ENCODE measurements around the gene LCMT1.

DNA sequence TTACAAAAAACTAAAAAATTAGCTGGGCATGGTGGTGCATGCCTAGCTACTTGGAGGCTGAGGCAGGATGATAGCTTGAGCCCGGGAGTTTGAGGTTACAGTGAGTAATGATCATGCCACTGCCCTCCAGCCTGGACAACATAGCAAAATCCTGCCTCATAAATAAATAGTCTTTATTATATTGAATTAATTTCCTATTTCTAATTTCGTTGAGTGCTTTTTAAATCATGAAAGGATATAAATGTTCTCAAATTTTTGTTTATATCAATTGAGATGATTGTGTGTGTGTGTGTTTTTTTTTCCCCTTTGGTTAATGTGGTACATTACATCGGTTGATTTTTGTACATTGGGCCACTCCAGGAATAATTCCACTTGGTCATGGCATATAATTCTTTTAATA is 73.2 kb downstream of the LCMT1 start:
- TF ChIP-seq POLR2AphosphoS5 (IDR thresholded peaks at IDR 0.05) (no peak), RAD21 (conservative IDR thresholded peaks at IDR 0.05) (no peak), SMC3 (conservative IDR thresholded peaks at IDR 0.05; ENCODE audit: poor library complexity) (no peak), EZH2 (IDR thresholded peaks at IDR 0.05; ENCODE audit: borderline replicate concordance, insufficient read depth, low read length, poor library complexity, severe bottlenecking) (no peak)
- TF ChIP-seq, protein P1, sequence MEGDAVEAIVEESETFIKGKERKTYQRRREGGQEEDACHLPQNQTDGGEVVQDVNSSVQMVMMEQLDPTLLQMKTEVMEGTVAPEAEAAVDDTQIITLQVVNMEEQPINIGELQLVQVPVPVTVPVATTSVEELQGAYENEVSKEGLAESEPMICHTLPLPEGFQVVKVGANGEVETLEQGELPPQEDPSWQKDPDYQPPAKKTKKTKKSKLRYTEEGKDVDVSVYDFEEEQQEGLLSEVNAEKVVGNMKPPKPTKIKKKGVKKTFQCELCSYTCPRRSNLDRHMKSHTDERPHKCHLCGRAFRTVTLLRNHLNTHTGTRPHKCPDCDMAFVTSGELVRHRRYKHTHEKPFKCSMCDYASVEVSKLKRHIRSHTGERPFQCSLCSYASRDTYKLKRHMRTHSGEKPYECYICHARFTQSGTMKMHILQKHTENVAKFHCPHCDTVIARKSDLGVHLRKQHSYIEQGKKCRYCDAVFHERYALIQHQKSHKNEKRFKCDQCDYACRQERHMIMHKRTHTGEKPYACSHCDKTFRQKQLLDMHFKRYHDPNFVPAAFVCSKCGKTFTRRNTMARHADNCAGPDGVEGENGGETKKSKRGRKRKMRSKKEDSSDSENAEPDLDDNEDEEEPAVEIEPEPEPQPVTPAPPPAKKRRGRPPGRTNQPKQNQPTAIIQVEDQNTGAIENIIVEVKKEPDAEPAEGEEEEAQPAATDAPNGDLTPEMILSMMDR (IDR thresholded peaks at IDR 0.05; ENCODE audit: poor library complexity, severe bottlenecking): no peak

Measured in neural cell (in vitro differentiated cells).